ENCODE data around the gene SMIM5.

DNA sequence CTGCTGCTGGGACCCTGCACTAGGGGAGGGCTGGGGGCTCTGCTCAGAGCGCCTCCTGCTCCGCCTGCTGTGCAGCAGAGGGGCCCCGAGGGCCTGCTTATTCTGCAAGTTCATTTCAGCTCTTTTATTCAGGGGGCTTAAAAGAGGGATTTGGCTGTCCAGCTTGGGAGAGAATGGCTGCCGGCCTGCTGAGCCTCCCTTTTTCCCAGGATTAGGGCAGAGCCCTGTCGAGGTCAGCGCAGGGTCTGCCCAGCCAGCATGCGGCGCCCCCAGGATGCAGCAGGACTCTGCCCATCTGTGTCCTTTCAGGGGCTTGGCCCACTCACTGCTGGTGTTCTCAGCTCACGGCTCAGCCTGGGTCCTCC is 1.1 kb downstream of the SMIM5 start:
- TF ChIP-seq, protein P1, sequence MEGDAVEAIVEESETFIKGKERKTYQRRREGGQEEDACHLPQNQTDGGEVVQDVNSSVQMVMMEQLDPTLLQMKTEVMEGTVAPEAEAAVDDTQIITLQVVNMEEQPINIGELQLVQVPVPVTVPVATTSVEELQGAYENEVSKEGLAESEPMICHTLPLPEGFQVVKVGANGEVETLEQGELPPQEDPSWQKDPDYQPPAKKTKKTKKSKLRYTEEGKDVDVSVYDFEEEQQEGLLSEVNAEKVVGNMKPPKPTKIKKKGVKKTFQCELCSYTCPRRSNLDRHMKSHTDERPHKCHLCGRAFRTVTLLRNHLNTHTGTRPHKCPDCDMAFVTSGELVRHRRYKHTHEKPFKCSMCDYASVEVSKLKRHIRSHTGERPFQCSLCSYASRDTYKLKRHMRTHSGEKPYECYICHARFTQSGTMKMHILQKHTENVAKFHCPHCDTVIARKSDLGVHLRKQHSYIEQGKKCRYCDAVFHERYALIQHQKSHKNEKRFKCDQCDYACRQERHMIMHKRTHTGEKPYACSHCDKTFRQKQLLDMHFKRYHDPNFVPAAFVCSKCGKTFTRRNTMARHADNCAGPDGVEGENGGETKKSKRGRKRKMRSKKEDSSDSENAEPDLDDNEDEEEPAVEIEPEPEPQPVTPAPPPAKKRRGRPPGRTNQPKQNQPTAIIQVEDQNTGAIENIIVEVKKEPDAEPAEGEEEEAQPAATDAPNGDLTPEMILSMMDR (optimal IDR thresholded peaks at IDR 0.05 in 1 of 3, IDR thresholded peaks at IDR 0.05 in 1 of 3, conservative IDR thresholded peaks at IDR 0.05 in 1 of 3; ENCODE audit: extremely low read depth in 1 of 3, insufficient read depth in 2 of 3, low read length in 3 of 3): no peak
- TF ChIP-seq EZH2 (IDR thresholded peaks at IDR 0.05; ENCODE audit: low read length): no peak

Data from keratinocyte (primary cell).